Mammary epithelial cell (primary cell): ENCODE measurements around the gene ANKRD40CL.

Experiments used
- CTCF ChIP-seq, 2 donors: IDR thresholded peaks in 1 of 2; conservative IDR thresholded peaks in 1 of 2; 2 replicates each; pipeline ENCODE4 v1.5.1; 2011 to 2012; ENCODE audit warnings: inconsistent platforms in 2 of 2, low read length in 2 of 2, mild to moderate bottlenecking in 2 of 2, control low read depth in 1 of 2, low read depth in 1 of 2; ENCODE audit not compliant: insufficient read depth in 1 of 2; ENCODE audit errors: extremely low read depth in 1 of 2
- EZH2 ChIP-seq: IDR thresholded peaks from 2 replicates; pipeline ENCODE4 v1.6.1; 2012; ENCODE audit warnings: low read length, inconsistent platforms, borderline replicate concordance

DNA sequence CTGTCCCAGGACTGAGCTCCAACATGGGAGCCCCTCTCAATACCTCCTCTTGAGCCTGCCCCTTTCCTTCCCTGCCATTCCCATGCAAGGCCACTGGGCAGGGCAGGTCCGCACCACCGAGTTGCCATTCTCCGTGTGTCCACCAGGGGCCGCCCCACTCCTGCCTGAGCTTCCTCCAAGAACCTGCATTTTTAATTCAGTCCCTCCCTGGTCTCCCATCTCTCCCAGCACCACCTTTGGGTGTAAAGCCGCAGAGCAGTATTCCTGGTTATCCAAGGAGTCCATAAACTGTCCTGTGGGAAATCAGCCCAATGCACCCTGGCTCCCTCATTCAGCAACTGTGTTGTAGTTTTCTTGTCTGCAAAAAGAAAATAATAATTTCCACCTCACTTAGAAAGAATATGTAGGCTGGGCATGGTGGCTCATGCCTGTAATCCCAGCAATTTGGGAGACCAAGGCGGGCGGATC lies 15.9 kb upstream of the ANKRD40CL start:
- TF ChIP-seq CTCF (conservative IDR thresholded peaks at IDR 0.05 in 1 of 2, IDR thresholded peaks at IDR 0.05 in 1 of 2; ENCODE audit: extremely low read depth in 1 of 2, insufficient read depth in 1 of 2, low read depth in 1 of 2, low read length in 2 of 2) (peak; percentile 99 to 100), EZH2 (no peak)
